Hematopoietic multipotent progenitor cell treated with erythropoietin and hydrocortisone succinate and interleukin-3 and kit ligand, for 6 days (in vitro differentiated cells): ENCODE results near the gene G6PC2.

Experiments used
- DNase-seq: peaks from one replicate; pipeline ENCODE4 v3.0.0-alpha.2; 2015

Gene G6PC2

DNA sequence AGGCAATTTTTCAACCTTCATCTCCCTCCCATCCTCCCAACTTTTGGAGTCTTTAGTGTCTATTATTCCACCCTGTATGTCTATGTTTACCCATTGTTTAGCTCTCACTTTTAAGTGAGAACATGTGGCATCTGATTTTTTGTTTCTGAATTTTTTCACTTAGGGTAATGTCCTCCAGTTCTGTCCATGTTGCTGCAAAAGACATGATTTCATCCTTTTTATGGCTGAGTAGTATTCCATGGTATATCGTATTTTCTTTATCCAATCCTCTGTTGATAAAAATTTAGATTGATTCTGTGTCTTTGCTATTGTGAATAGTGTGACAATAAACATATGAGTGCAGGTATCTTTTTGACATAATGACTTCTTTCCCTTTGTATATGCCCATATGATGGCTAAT lies 48.2 kb downstream of the G6PC2 start:
- DNase-seq: no peak

DNA sequence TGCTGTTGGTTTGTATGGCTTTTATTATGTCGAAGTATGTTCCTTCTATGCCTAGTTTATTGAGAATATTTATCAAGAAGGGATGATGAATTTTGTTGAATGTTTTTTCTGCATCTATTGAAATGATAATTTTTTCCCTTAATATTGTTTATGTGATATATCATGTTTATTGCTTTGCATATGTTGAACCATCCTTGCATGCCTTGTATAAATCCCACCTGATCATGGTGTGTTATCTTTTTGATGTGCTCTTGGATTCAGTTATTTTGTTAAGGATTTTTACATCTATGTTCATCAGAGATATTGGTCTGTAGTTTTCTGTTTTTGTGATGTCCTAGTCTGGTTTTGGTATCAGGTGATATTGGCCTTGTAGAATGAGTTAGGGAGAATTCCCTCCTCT lies 50.8 kb downstream of the G6PC2 start:
- DNase-seq: peak; percentile 26

DNA sequence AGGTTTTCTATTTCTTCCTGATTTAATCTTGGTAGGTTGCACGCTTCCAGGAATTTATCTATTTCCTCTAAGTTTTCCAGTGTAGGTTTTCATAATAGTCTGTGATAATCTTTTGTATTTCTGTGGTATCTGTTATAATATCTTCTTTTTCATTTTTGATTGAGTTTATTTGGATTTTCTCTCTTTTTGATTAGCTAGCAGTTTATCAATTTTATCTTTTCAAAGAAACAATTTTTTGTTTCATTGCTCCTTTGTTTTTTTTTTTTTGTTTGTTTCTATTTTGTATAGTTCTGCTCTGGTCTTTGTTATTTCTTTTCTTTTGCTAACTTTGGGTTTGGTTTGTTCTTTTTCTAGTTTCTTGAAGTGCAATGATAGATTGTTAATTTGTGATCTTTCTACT lies 51.3 kb downstream of the G6PC2 start:
- DNase-seq: no peak

DNA sequence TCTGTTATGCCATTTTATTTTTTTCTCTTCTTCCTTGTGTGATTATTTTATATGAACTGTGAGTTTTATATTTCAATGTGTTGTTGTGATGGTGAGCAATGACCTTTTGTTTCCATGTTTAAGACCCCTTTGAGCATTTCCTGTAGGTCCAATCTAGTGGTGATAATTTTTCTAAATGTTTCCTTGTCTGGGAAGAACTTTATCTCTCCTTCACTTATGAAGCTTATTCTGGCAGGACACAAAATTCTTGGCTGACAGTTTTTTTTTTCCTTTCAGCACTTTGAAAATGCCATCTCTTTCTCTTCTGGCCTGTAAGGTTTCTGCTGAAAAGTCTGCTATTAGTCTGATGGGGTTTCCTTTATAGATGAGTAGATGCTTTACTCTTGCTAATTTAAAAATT lies 53.2 kb downstream of the G6PC2 start:
- no peak for DNase-seq

DNA sequence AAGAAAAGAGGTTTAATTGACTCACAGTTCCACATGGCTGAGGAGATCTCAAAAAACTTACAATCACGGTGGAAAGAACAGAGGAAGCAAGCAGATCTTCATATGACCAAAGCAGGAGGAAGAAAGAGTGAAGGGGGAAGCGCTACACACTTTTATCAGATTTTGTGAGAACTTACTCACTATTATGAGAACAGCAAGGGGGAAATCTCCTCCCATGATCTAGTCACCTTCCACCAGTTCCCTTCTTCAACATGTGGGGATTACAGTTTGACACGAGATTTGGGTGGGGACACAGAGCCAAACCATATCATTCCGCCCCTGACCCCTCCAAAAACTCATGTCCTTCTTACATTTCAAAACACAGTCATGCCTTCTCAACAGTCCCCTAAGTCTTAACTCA lies 54.2 kb downstream of the G6PC2 start:
- no peak for DNase-seq

DNA sequence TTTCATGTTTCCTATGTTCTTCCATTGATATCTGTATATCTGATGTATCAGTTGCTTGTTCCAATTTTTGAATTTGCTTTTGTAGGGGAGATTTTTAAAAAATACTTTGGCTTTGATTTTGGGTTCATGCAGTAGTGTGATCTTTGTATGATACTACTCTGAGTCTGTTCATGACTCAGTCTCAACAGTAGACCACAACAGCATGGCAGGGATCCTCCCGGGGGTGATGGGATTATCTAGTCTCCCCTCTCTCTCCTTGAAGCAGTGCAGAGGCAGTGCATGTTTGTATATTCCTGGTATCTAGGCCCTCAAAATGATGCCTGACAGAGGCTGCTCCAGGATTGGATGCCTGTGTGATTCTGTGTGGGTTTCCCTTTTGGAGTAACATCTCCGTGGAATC lies 55.3 kb downstream of the G6PC2 start:
- no peak for DNase-seq
